ENCODE results near the gene RNF222. TPM values are rescaled to one million over a fixed set of nuclear protein-coding genes. Genes with fewer than 3 reads are reported as not detected.

RNF222 gene, protein sequence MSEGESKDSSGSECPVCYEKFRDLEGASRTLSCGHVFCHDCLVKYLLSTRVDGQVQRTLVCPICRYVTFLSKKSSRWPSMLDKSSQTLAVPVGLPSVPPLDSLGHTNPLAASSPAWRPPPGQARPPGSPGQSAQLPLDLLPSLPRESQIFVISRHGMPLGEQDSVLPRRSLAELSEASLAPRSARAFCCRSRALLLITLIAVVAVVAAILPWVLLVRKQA
- total RNA-seq: 0.14 TPM in 1 of 2 replicates, not detected in the other

DNA sequence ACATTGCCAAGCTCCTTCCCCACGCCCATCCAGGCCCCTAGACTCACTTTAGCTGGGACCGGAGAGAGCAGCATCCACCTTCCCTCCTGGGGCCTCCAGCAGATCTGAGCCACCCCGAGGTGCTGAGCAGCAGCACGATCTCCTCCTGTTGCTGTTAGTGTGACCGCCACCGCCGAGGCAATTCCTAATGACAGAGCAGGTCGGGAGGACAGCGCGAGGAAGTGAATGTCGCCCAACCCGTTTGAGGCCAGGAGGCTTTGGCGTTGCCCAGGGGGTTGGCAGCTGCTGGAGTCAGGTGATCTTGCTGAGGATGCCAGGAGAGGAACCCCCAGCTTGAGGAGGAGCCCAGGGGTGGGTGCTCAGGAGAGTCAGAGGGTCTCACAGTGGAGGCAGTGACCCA is at the start of gene RNF222:
Gene RNF222 (minus strand): TSS at position 192 of the 400 bp plus-strand sequence. CDS start 4,366 bp downstream, outside the sequence.
- DNase-seq (ENCODE audit: low read depth): no peak
- Histone ChIP-seq H3K27me3 (ENCODE audit: control insufficient read depth, insufficient read depth, low read length) (peaks cover 6% of the 10 kb centered on the region), H3K4me3 (ENCODE audit: low read depth, low read length) (no peak within 1 kb of the TSS), H3K36me3 (ENCODE audit: control insufficient read depth, insufficient read depth, low read length) (no peaks in the 10 kb centered on the region)
- TF ChIP-seq, protein P1, sequence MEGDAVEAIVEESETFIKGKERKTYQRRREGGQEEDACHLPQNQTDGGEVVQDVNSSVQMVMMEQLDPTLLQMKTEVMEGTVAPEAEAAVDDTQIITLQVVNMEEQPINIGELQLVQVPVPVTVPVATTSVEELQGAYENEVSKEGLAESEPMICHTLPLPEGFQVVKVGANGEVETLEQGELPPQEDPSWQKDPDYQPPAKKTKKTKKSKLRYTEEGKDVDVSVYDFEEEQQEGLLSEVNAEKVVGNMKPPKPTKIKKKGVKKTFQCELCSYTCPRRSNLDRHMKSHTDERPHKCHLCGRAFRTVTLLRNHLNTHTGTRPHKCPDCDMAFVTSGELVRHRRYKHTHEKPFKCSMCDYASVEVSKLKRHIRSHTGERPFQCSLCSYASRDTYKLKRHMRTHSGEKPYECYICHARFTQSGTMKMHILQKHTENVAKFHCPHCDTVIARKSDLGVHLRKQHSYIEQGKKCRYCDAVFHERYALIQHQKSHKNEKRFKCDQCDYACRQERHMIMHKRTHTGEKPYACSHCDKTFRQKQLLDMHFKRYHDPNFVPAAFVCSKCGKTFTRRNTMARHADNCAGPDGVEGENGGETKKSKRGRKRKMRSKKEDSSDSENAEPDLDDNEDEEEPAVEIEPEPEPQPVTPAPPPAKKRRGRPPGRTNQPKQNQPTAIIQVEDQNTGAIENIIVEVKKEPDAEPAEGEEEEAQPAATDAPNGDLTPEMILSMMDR (IDR thresholded peaks at IDR 0.05; ENCODE audit: insufficient read depth, low read length, poor library complexity, severe bottlenecking): no peak

DNA sequence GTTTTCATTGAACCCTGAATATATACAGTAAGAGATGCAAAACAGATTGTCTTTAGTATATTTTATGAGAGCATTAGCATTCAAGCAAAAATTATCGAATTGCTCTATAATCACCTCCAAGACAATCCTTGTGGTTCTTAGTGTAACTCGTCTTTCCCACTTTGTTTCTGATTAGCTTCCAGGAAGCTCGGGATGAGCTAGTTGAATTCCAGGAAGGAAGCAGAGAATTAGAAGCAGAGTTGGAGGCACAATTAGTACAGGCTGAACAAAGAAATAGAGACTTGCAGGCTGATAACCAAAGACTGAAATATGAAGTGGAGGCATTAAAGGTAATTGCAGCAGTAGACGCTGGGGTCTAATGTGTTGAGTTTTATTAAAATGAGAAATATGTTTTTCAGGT is 47.9 kb upstream of the RNF222 start:
- Histone ChIP-seq H3K27me3 (ENCODE audit: control insufficient read depth, insufficient read depth, low read length) (no peaks in the 10 kb centered on the region), H3K36me3 (ENCODE audit: control insufficient read depth, insufficient read depth, low read length) (no peaks in the 10 kb centered on the region), H3K4me3 (ENCODE audit: low read depth, low read length) (no peak overlapping the region)
- no peak for DNase-seq (ENCODE audit: low read depth)
- TF ChIP-seq, protein P1 (IDR thresholded peaks at IDR 0.05; ENCODE audit: insufficient read depth, low read length, poor library complexity, severe bottlenecking): no peak

DNA sequence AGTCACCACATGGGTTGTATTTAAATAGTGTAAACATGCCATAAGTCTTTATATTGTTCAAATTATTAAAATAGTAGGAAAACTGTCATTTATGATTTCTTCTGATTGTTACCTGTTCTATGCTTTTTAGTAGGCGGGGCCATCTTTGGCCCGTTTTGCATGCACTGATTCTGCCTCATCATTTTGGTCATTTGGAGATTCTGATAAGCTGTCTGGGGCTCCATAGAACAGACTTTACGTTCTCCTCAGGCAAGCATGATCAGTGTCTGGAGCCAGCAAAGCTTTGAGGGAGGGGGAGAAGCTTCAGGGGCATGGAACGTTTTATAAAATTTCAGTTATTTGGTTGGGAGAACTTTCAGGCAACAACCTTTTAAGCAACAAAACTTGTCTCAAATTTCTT is 46.9 kb upstream of the RNF222 start:
- H3K27me3 ChIP-seq (ENCODE audit: control insufficient read depth, insufficient read depth, low read length): no peaks in the 10 kb centered on the region
- TF ChIP-seq, protein P1 (IDR thresholded peaks at IDR 0.05; ENCODE audit: insufficient read depth, low read length, poor library complexity, severe bottlenecking): no peak
- H3K4me3 ChIP-seq (ENCODE audit: low read depth, low read length): no peak overlapping the region
- no peaks in the 10 kb centered on the region for H3K36me3 ChIP-seq (ENCODE audit: control insufficient read depth, insufficient read depth, low read length)
- DNase-seq (ENCODE audit: low read depth): no peak

DNA sequence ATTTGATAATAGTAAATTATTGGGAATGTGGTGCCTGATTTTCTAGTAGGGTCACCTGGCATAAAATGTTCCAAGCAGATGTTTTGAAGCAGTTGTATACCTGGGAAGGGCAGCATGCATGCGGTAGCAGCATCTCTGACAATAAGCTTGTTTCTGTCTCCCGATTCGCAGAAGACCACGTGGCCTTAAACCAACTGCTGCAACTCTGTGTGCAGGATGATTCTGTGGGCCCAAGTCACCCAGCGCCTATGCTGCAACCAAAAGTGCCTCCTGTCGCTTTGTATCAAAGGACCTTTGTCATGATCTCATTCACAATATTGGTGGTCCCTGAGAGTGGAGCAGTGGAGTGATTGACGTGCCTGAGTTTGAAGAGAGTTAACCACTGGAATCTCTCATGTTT is 46.1 kb upstream of the RNF222 start:
- Histone ChIP-seq H3K4me3 (ENCODE audit: low read depth, low read length) (no peak overlapping the region), H3K27me3 (ENCODE audit: control insufficient read depth, insufficient read depth, low read length) (no peaks in the 10 kb centered on the region), H3K36me3 (ENCODE audit: control insufficient read depth, insufficient read depth, low read length) (no peaks in the 10 kb centered on the region)
- no peak for DNase-seq (ENCODE audit: low read depth)
- TF ChIP-seq, protein P1 (IDR thresholded peaks at IDR 0.05; ENCODE audit: insufficient read depth, low read length, poor library complexity, severe bottlenecking): no peak

DNA sequence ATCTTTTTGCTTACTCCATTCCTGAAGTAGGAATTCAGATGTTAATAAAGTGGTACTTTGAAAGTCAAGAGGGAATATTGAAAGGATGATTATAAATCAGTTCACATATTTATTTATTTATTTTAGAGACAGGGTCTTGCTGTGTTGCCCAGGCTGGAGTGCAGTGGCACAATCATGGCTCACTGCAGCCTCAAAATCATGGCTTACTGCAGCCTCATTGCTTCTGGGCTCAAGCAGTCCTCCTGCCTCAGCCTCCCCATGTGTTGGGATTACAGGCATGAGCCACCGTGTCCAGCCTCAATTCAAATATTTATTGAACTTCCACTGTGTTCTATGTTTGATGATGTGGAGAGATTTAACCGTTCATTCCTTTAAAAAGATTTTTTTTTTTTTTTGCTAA is 44.7 kb upstream of the RNF222 start:
- Histone ChIP-seq H3K36me3 (ENCODE audit: control insufficient read depth, insufficient read depth, low read length) (no peaks in the 10 kb centered on the region), H3K4me3 (ENCODE audit: low read depth, low read length) (no peak overlapping the region), H3K27me3 (ENCODE audit: control insufficient read depth, insufficient read depth, low read length) (no peaks in the 10 kb centered on the region)
- TF ChIP-seq, protein P1 (IDR thresholded peaks at IDR 0.05; ENCODE audit: insufficient read depth, low read length, poor library complexity, severe bottlenecking): no peak
- no peak for DNase-seq (ENCODE audit: low read depth)

DNA sequence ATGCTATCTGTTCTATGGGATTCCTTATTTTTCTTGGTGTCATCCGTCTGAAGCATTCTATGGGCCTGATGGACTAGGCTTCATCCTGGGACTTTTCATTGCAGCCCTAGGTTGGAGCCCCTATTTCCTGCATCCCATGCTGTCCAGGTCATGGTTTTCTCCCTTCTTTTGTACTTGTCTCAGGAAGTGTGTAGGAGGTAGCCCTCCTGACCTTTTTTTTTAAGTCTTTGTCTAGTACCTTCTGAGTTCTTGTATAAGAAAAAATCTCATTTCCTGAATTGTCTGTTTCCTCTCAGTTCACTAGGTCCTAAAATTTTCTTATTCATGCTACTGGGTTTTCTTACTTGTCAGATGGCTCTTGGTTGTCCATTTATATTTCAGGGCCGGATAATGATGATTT is 44.1 kb upstream of the RNF222 start:
- TF ChIP-seq, protein P1 (IDR thresholded peaks at IDR 0.05; ENCODE audit: insufficient read depth, low read length, poor library complexity, severe bottlenecking): no peak
- no peak for DNase-seq (ENCODE audit: low read depth)
- no peak overlapping the region for H3K4me3 ChIP-seq (ENCODE audit: low read depth, low read length)
- no peaks in the 10 kb centered on the region for H3K27me3 ChIP-seq (ENCODE audit: control insufficient read depth, insufficient read depth, low read length)
- no peaks in the 10 kb centered on the region for H3K36me3 ChIP-seq (ENCODE audit: control insufficient read depth, insufficient read depth, low read length)
